BLaER1 treated with 17β-estradiol and CSF1 and Interleukin-3, amounts not matched to agents 10 nM and 100 nM (cell line): ENCODE data around the gene ARID3C.

Experiments used
- H3K27ac ChIP-seq, 11 experiments: shearing (Covaris generic); formaldehyde crosslinking; 2 replicates each; pipeline ENCODE4 v1.8.1; 2022
- H3K27me3 ChIP-seq, 11 experiments: shearing (Covaris generic); formaldehyde crosslinking; 2 replicates each; pipeline ENCODE4 v1.8.1; 2022
- H3K36me3 ChIP-seq, 11 experiments: shearing (Covaris generic); formaldehyde crosslinking; 2 replicates each; pipeline ENCODE4 v1.8.1; 2022
- H3K4me1 ChIP-seq, 10 experiments: shearing (Covaris generic); formaldehyde crosslinking; 2 replicates each; pipeline ENCODE4 v1.8.1; 2022
- H3K4me2 ChIP-seq, 11 experiments: shearing (Covaris generic); formaldehyde crosslinking; 2 replicates each; pipeline ENCODE4 v1.8.1; 2022
- H3K4me3 ChIP-seq, 10 experiments: shearing (Covaris generic); formaldehyde crosslinking; 2 replicates each; pipeline ENCODE4 v1.8.1; 2022
- H3K9ac ChIP-seq, 11 experiments: shearing (Covaris generic); formaldehyde crosslinking; 2 replicates each; pipeline ENCODE4 v1.8.1; 2022
- H3K9me3 ChIP-seq, 11 experiments: shearing (Covaris generic); formaldehyde crosslinking; replicated peaks in 1 of 11; 2 replicates each; pipeline ENCODE4 v1.8.1; 2022
- H4K20me1 ChIP-seq, 11 experiments: shearing (Covaris generic); formaldehyde crosslinking; 2 replicates each; pipeline ENCODE4 v1.8.1; 2022
- Cebpa-rat ChIP-seq, 11 experiments: shearing (Covaris generic); IDR thresholded peaks; 2 replicates each; pipeline ENCODE4 v1.8.1; 2022

Gene ARID3C

DNA sequence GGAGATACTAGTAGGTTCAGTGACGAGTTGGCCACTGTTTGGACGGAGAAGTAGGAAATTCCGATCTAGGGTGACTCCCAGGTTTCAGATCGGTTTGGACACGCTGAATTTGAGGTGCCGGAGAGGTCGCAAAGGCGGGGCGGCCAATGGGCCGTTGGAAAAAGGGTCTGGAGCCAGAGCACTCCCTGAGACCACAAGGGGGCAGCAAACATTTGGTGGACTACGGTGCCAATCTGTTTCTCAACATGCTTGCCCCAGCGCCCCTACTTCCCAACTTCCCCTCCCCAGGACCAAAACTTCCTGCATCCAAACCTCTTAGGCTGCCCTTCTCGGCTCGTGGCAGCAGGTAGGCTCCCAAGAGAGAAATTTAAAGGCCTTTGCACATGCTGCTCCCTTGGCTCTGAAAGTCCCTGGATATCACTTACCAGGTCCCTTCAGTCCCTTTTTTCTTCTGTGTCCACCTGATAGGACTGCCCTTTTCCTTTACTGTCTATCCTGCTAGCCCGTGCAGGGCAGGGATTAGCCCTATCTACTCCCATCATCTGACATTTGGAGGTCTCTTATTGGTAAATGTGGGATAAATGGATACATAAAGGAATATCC, 16.0 kb downstream of the ARID3C start:
- H3K36me3 ChIP-seq = peaks cover 0 to 33% (median 18%) of the 10 kb centered on the region in 11 experiments; a peak in 15 of 22 replicates
- peak overlapping the region; percentile 71 to 88 (median 80) for H3K4me3 ChIP-seq
- H3K27me3 ChIP-seq = no peaks in the 10 kb centered on the region; a peak in 1 of 22 replicates
- no peaks in the 10 kb centered on the region for H4K20me1 ChIP-seq
- H3K27ac ChIP-seq = peak overlapping the region in 9 of 11 experiments; percentile 87 to 97 (median 95); a peak in 18 of 22 replicates
- no peak; a peak in 1 of 22 replicates for TF ChIP-seq Cebpa-rat (IDR thresholded peaks at IDR 0.05)
- peak overlapping the region; percentile 89 to 96 (median 94) for H3K9ac ChIP-seq
- H3K9me3 ChIP-seq = 0 out of 22 replicates have a peak, but pooled peaks cover 0 to 5% (median 0%) of the 10 kb centered on the region in 11 experiments
- H3K4me1 ChIP-seq = peaks cover 19 to 29% (median 26%) of the 10 kb centered on the region in 10 experiments
- peak overlapping the region; percentile 92 to 99 (median 97) for H3K4me2 ChIP-seq

DNA sequence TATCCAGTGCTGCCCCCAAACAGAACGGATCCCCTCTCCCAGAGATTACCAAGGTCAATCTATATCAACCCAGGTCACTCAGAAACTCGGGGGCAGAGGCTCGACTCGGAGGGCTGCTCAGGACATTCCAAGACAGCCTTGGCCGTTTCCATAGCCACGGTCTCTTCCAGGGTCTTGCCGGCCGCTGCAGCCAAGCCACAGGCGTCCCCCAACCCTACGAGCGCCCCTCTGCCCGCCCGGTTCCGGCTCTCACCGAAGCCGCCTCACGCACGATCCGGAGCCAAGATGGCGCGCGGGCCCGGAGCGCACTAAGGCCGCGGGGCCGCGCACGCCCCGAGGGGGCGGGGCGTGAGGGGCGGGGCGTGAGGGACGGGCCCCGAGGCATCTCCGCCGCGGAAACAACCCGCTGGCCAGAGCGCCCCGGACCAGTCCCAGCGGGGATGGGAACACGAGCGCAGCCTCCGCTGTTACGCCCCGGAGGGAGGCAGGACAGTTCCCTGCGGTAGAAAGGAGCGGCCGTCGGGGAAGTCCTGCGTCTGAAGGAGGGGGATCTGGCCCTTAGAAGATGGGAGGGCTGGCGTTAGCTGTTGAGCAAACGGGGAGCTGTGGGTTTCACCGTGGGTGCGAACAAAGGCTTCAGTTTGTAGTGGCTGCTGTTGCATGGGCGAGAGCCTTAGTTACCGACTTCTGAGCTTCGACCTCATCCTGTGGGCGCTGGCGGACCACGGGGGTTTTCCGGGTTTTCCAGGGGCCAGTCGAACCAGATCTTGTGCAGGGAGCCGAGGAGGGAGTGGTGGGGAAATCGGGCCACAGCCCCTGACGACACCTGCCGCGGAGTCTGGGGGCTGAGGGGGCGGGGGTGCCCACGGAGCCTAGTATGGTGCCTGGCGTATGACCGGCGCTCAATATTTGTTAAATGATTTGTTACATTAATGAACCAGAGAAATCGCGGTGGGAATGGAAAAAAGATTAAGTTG, 16.8 kb downstream of the ARID3C start, which contains the start of gene RPP25L:
Gene RPP25L, minus strand, starts transcription at position 287 of the 977 bp plus-strand sequence. CDS start 801 bp downstream, outside the sequence.
- peak within 1 kb of the TSS; percentile 87 to 97 (median 94) for H3K27ac ChIP-seq

DNA sequence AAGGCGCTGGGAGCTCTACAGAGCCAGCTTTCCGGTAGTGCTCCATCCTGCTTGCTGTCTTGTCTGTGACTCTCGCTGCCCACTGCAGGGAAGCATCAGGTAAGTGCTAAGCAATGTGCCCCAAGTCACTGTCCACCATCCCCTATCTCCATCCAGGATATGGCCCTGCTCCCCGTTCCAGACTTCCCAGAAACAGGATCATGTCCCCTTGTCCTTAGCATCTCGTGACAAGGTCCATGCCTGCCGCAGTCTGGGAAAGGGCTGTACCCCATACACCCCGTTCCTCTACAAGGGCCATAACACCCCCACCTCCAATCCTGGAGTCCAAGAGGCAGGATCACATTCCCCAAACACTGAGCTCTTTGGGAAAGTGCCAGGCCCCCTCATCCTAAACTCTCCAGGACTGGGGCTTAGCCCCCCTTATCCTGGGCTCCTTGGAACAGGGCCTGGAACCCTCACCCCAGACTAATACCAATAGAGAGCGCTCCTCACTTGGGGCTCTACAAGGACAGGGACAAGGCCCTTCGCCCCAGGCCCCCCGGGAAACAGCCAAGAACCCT, 17.5 kb downstream of the ARID3C start:
- Histone ChIP-seq H3K27ac (peak overlapping the region; percentile 87 to 97 (median 94)), H3K4me1 (peaks cover 19 to 29% (median 26%) of the 10 kb centered on the region in 10 experiments), H4K20me1 (no peaks in the 10 kb centered on the region), H3K4me2 (peak overlapping the region; percentile 92 to 99 (median 97)), H3K9me3 (0 out of 22 replicates have a peak, but pooled peaks cover 0 to 5% (median 0%) of the 10 kb centered on the region in 11 experiments), H3K4me3 (peak overlapping the region; percentile 71 to 88 (median 80)), H3K27me3 (no peaks in the 10 kb centered on the region), H3K9ac (peak overlapping the region; percentile 89 to 96 (median 94)), H3K36me3 (peaks cover 0 to 18% (median 7%) of the 10 kb centered on the region in 11 experiments; a peak in 12 of 22 replicates)
- no peak for TF ChIP-seq Cebpa-rat (IDR thresholded peaks at IDR 0.05)

More for the DNA sequence above, 16.8 kb downstream of the ARID3C start, which contains the start of gene RPP25L:
- Histone ChIP-seq H3K9me3 (0 out of 22 replicates have a peak, but pooled peaks cover 0 to 5% (median 0%) of the 10 kb centered on the region in 11 experiments), H3K4me2 (peak within 1 kb of the TSS; percentile 92 to 99 (median 97)), H4K20me1 (no peaks in the 10 kb centered on the region), H3K4me3 (peak within 1 kb of the TSS; percentile 71 to 88 (median 80)), H3K4me1 (peaks cover 19 to 29% (median 26%) of the 10 kb centered on the region in 10 experiments), H3K27me3 (no peaks in the 10 kb centered on the region; a peak in 1 of 22 replicates), H3K9ac (peak within 1 kb of the TSS; percentile 89 to 96 (median 94)), H3K36me3 (peaks cover 0 to 25% (median 12%) of the 10 kb centered on the region in 11 experiments; a peak in 13 of 22 replicates)
- no peak; a peak in 1 of 22 replicates for TF ChIP-seq Cebpa-rat (IDR thresholded peaks at IDR 0.05)

DNA sequence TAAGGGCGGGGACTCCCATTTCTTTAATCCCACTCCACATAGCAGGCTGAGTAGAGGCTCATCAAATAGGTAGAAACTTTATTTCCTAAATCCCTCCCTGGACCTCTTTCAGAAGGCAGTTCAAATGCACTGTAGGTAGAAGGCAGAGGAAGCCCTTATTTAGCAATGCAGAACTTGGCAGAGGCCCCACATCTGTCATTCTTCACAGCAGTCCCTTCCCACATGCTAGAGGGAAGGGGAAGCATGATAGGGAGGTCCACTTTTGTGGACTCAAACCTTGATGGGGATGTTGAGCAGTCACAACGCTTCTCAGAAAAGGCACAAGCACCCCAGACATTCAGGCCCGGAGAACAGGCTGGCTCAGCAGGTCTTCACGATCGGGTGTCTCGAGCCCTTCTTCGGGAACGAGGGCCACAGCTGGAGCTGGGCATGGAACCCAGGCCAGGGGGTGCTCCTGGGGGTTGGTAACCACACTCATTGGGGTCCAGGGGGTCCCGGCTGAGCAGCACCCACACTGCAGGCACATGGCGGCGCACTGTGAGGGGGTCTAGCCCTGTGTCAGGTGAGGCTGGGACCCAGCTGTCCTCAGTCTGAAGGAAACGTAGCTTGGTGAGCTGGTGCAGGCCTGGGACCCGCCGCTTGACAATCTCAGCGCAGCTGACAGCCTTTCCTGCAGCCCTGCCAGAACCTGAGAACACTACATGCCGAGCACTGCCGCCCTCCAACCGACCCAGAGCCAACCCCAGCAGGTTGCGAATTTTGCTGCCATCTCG, 18.2 kb downstream of the ARID3C start:
- Histone ChIP-seq H3K4me1 (peaks cover 19 to 29% (median 26%) of the 10 kb centered on the region in 10 experiments), H3K9ac (peak overlapping the region in 9 of 11 experiments; percentile 89 to 96 (median 94); a peak in 14 of 22 replicates), H3K27ac (peak overlapping the region in 5 of 11 experiments; percentile 93 to 97 (median 96); a peak in 7 of 22 replicates), H3K27me3 (no peaks in the 10 kb centered on the region), H3K4me2 (peak overlapping the region; percentile 92 to 99 (median 97)), H3K4me3 (peak overlapping the region; percentile 71 to 88 (median 80)), H3K9me3 (0 out of 22 replicates have a peak, but pooled peaks cover 0 to 5% (median 0%) of the 10 kb centered on the region in 11 experiments), H3K36me3 (peaks cover 0 to 13% (median 5%) of the 10 kb centered on the region in 11 experiments; a peak in 7 of 22 replicates), H4K20me1 (no peaks in the 10 kb centered on the region)
- TF ChIP-seq Cebpa-rat (IDR thresholded peaks at IDR 0.05) = no peak

DNA sequence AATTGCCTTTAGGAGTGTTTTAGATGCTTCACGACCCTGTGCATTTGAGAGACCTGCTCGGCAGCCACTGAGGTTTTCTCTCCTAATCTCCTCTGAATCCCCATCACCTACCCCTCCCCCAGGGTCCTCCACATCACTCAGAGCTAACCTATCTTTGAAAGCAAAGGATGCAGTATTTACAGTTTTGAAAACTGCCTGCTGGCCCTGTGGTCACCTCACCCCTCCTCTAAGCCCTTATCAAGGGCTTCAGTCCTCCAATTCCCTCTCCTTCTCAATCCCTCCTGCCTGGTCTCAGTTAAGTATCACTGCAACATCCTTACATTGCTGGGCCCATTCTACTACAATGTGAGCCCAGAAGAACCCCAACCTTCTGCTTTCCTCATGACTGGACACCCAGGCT, 21.5 kb downstream of the ARID3C start:
- Histone ChIP-seq H3K27ac (no peak overlapping the region), H3K4me3 (no peak overlapping the region), H3K4me1 (peaks cover 14 to 19% (median 17%) of the 10 kb centered on the region in 10 experiments), H3K9me3 (0 out of 22 replicates have a peak, but pooled peaks cover 0 to 5% (median 0%) of the 10 kb centered on the region in 11 experiments), H3K4me2 (no peak overlapping the region), H3K9ac (no peak overlapping the region; a peak in 1 of 22 replicates), H4K20me1 (peaks cover 0 to 7% (median 0%) of the 10 kb centered on the region in 11 experiments; a peak in 2 of 22 replicates), H3K36me3 (peaks cover 0 to 10% (median 5%) of the 10 kb centered on the region in 11 experiments; a peak in 4 of 22 replicates), H3K27me3 (no peaks in the 10 kb centered on the region)
- no peak for TF ChIP-seq Cebpa-rat (IDR thresholded peaks at IDR 0.05)

DNA sequence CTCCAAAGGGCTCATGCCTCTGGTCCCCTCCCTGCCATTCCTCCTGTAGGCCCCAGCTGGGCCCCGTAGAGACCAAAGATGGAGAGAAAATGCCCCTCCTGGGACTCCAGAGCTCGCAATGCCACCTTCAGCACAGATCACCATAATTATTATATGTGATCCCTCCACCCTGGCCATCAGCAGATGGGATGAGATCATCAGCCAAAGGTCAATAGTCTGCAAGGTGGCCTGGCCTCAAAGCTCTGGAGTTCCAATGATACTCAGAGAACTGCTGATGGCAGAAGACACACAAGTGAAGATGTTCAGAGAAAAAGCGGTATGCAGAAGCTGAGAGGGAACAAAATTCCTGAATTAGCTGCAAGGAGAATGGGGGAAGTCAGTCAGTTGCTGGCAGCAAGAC, 22.0 kb downstream of the ARID3C start:
- H3K9me3 ChIP-seq = 0 out of 22 replicates have a peak, but pooled peaks cover 0 to 5% (median 0%) of the 10 kb centered on the region in 11 experiments
- H3K36me3 ChIP-seq = peaks cover 0 to 10% (median 5%) of the 10 kb centered on the region in 11 experiments; a peak in 4 of 22 replicates
- no peak for TF ChIP-seq Cebpa-rat (IDR thresholded peaks at IDR 0.05)
- no peak overlapping the region for H3K27ac ChIP-seq
- peaks cover 13 to 17% (median 15%) of the 10 kb centered on the region in 10 experiments for H3K4me1 ChIP-seq
- H4K20me1 ChIP-seq = peaks cover 0 to 8% (median 0%) of the 10 kb centered on the region in 11 experiments; a peak in 2 of 22 replicates
- no peak overlapping the region for H3K9ac ChIP-seq
- H3K4me3 ChIP-seq = no peak overlapping the region
- H3K4me2 ChIP-seq = no peak overlapping the region
- H3K27me3 ChIP-seq = no peaks in the 10 kb centered on the region

DNA sequence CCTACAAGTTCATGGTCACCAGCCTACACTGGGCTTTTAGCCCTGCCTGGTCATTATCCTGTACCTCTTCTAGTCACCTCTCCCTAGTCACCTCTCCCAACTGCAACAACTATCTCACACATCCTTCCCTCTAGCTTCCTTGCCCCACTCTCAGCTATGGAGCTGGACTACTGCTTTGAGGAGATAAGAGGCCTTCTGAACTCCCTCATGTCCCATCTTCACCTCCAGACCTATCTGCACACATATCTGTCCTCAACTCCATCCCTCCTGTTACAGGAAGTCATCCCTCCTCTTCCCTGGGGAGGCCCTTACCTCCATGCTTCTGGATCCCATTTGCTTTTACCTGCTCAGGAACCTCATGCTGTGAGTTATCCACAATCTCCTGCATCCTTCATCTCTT, 22.7 kb downstream of the ARID3C start:
- Histone ChIP-seq H3K9ac (no peak overlapping the region), H4K20me1 (peaks cover 0 to 8% (median 0%) of the 10 kb centered on the region in 11 experiments; a peak in 2 of 22 replicates), H3K9me3 (0 out of 22 replicates have a peak, but pooled peaks cover 0 to 5% (median 0%) of the 10 kb centered on the region in 11 experiments), H3K36me3 (peaks cover 0 to 10% (median 5%) of the 10 kb centered on the region in 11 experiments; a peak in 4 of 22 replicates), H3K27me3 (no peaks in the 10 kb centered on the region), H3K4me3 (no peak overlapping the region), H3K27ac (no peak overlapping the region), H3K4me1 (peaks cover 11 to 13% (median 11%) of the 10 kb centered on the region in 10 experiments), H3K4me2 (no peak overlapping the region)
- TF ChIP-seq Cebpa-rat (IDR thresholded peaks at IDR 0.05) = no peak
